ENCODE data around the gene HAGH. TPM values are rescaled to one million over a fixed set of nuclear protein-coding genes. Genes with fewer than 3 reads are reported as not detected.

Gene HAGH
- total RNA-seq, 1 donor from 2014 or later = 57.0 TPM

- Mint-ChIP-seq H3K9me3 (ENCODE audit: unreplicated experiment) (no peaks in the 10 kb centered on the region), H3K36me3 (ENCODE audit: unreplicated experiment) (peaks cover 4% of the 10 kb centered on the region), H3K4me3 (ENCODE audit: unreplicated experiment) (no peak overlapping the region), H3K27ac (ENCODE audit: unreplicated experiment) (no peak overlapping the region), H3K27me3 (ENCODE audit: unreplicated experiment) (no peaks in the 10 kb centered on the region), H3K4me1 (ENCODE audit: unreplicated experiment) (peaks cover 23% of the 10 kb centered on the region)
- no peak for TF ChIP-seq CTCF (IDR thresholded peaks at IDR 0.05)
- DNase-seq (ENCODE audit: extremely low spot score, unreplicated experiment) = no peak
Measured at GRCh38 chr16:1822801-1823200, 3.8 kb downstream of the HAGH start.

- Mint-ChIP-seq H3K36me3 (ENCODE audit: unreplicated experiment) (peaks cover 4% of the 10 kb centered on the region), H3K4me3 (ENCODE audit: unreplicated experiment) (no peak overlapping the region), H3K27me3 (ENCODE audit: unreplicated experiment) (no peaks in the 10 kb centered on the region), H3K27ac (ENCODE audit: unreplicated experiment) (no peak overlapping the region), H3K9me3 (ENCODE audit: unreplicated experiment) (no peaks in the 10 kb centered on the region), H3K4me1 (ENCODE audit: unreplicated experiment) (peaks cover 17% of the 10 kb centered on the region)
- no peak for DNase-seq (ENCODE audit: extremely low spot score, unreplicated experiment)
- no peak for TF ChIP-seq CTCF (IDR thresholded peaks at IDR 0.05)
Measured at GRCh38 chr16:1821861-1822611, 4.6 kb downstream of the HAGH start.

GRCh38 chr16:1820946-1821290 is 5.7 kb downstream of the HAGH start:
- Mint-ChIP-seq H3K4me1 (ENCODE audit: unreplicated experiment) (peaks cover 17% of the 10 kb centered on the region), H3K9me3 (ENCODE audit: unreplicated experiment) (no peaks in the 10 kb centered on the region), H3K4me3 (ENCODE audit: unreplicated experiment) (no peak overlapping the region), H3K27me3 (ENCODE audit: unreplicated experiment) (no peaks in the 10 kb centered on the region), H3K36me3 (ENCODE audit: unreplicated experiment) (peaks cover 4% of the 10 kb centered on the region), H3K27ac (ENCODE audit: unreplicated experiment) (no peak overlapping the region)
- no peak for TF ChIP-seq CTCF (IDR thresholded peaks at IDR 0.05)
- DNase-seq (ENCODE audit: extremely low spot score, unreplicated experiment) = no peak

GRCh38 chr16:1820096-1820945 is 6.3 kb downstream of the HAGH start:
- no peaks in the 10 kb centered on the region for H3K27me3 Mint-ChIP-seq (ENCODE audit: unreplicated experiment)
- no peak for TF ChIP-seq CTCF (IDR thresholded peaks at IDR 0.05)
- peaks cover 12% of the 10 kb centered on the region for H3K4me1 Mint-ChIP-seq (ENCODE audit: unreplicated experiment)
- H3K36me3 Mint-ChIP-seq (ENCODE audit: unreplicated experiment) = peaks cover 6% of the 10 kb centered on the region
- H3K9me3 Mint-ChIP-seq (ENCODE audit: unreplicated experiment) = no peaks in the 10 kb centered on the region
- H3K27ac Mint-ChIP-seq (ENCODE audit: unreplicated experiment) = no peak overlapping the region
- DNase-seq (ENCODE audit: extremely low spot score, unreplicated experiment) = no peak
- H3K4me3 Mint-ChIP-seq (ENCODE audit: unreplicated experiment) = no peak overlapping the region

- Mint-ChIP-seq H3K4me3 (ENCODE audit: unreplicated experiment) (no peak overlapping the region), H3K4me1 (ENCODE audit: unreplicated experiment) (peaks cover 10% of the 10 kb centered on the region), H3K27me3 (ENCODE audit: unreplicated experiment) (no peaks in the 10 kb centered on the region), H3K36me3 (ENCODE audit: unreplicated experiment) (peaks cover 7% of the 10 kb centered on the region), H3K27ac (ENCODE audit: unreplicated experiment) (no peak overlapping the region), H3K9me3 (ENCODE audit: unreplicated experiment) (no peaks in the 10 kb centered on the region)
- no peak for TF ChIP-seq CTCF (IDR thresholded peaks at IDR 0.05)
- no peak for DNase-seq (ENCODE audit: extremely low spot score, unreplicated experiment)
Measured at GRCh38 chr16:1819611-1820010, 7.0 kb downstream of the HAGH start.
